Keratinocyte (primary cell): ENCODE measurements around the gene JAKMIP2. TPM values are rescaled to one million over a fixed set of nuclear protein-coding genes. Genes with fewer than 3 reads are reported as not detected.

Experiments used
- DNase-seq: peaks from one replicate; pipeline ENCODE4 v3.0.0-alpha.2; 2011; ENCODE audit warnings: low read depth, missing footprints, low spot score
- FAIRE-seq: peaks from 2 replicates; lab custom pipeline; 2011; peaks lifted over from hg19 to GRCh38; lab: Jason Lieb, UNC
- H2AFZ ChIP-seq: 2 replicates; pipeline ENCODE4 v1.6.0; 2012; ENCODE audit warnings: low read length, control low read depth, inconsistent platforms; ENCODE audit not compliant: control insufficient read depth
- H3K27ac ChIP-seq: 2 replicates; pipeline ENCODE4 v1.5.1; 2011; ENCODE audit warnings: low read length; ENCODE audit not compliant: control insufficient read depth, insufficient read depth
- H3K27me3 ChIP-seq: 3 replicates; pipeline ENCODE4 v1.6.0; 2011; ENCODE audit warnings: low read length; ENCODE audit not compliant: control insufficient read depth, insufficient read depth; ENCODE audit errors: extremely low read depth
- H3K36me3 ChIP-seq, 2 experiments: 2 replicates in 1 of 2; 3 replicates in 1 of 2; pipeline ENCODE4 v1.5.1; 2011; ENCODE audit warnings: low read length in 2 of 2, mild to moderate bottlenecking in 1 of 2; ENCODE audit not compliant: control insufficient read depth in 2 of 2, insufficient read depth in 2 of 2; ENCODE audit errors: extremely low read depth in 1 of 2
- H3K4me1 ChIP-seq: 3 replicates; pipeline ENCODE4 v1.5.1; 2011; ENCODE audit warnings: low read length; ENCODE audit not compliant: control insufficient read depth, insufficient read depth; ENCODE audit errors: extremely low read depth
- H3K4me2 ChIP-seq: 3 replicates; pipeline ENCODE4 v1.6.0; 2011; ENCODE audit warnings: low read depth, low read length; ENCODE audit not compliant: control insufficient read depth, insufficient read depth; ENCODE audit errors: extremely low read depth
- H3K4me3 ChIP-seq, 3 experiments: fragments of 200-600 bp in 1 of 3; sonication (generic) in 1 of 3; 2 replicates in 2 of 3; 3 replicates in 1 of 3; pipeline ENCODE4 v1.5.1; 2011 to 2016; ENCODE audit warnings: low read length in 3 of 3, mild to moderate bottlenecking in 3 of 3, control low read depth in 2 of 3, inconsistent platforms in 1 of 3, low read depth in 1 of 3, mixed read lengths in 1 of 3, mixed run types in 1 of 3, moderate library complexity in 1 of 3; ENCODE audit not compliant: control insufficient read depth in 2 of 3, insufficient read depth in 2 of 3; ENCODE audit errors: extremely low read depth in 1 of 3
- H3K79me2 ChIP-seq: 2 replicates; pipeline ENCODE4 v1.6.0; 2012; ENCODE audit warnings: low read length; ENCODE audit not compliant: control insufficient read depth, insufficient read depth
- H3K9ac ChIP-seq: 3 replicates; pipeline ENCODE4 v1.6.0; 2011; ENCODE audit warnings: low read length; ENCODE audit not compliant: control insufficient read depth, insufficient read depth; ENCODE audit errors: extremely low read depth
- H3K9me1 ChIP-seq: 3 replicates; pipeline ENCODE4 v1.6.0; 2011; ENCODE audit warnings: low read length; ENCODE audit not compliant: control insufficient read depth, insufficient read depth; ENCODE audit errors: extremely low read depth
- H3K9me3 ChIP-seq: 2 replicates; pipeline ENCODE4 v1.5.1; 2012; ENCODE audit warnings: low read depth, low read length; ENCODE audit not compliant: control insufficient read depth
- H4K20me1 ChIP-seq: 3 replicates; pipeline ENCODE4 v1.6.0; 2011; ENCODE audit warnings: low read length; ENCODE audit not compliant: control insufficient read depth, insufficient read depth; ENCODE audit errors: extremely low read depth
- CTCF ChIP-seq, 3 experiments: IDR thresholded peaks in 1 of 3; conservative IDR thresholded peaks in 1 of 3; optimal IDR thresholded peaks in 1 of 3; 2 replicates in 2 of 3; 3 replicates in 1 of 3; pipeline versions ENCODE3 to v1.5.1; 2011; ENCODE audit warnings: low read length in 3 of 3, mild to moderate bottlenecking in 3 of 3, moderate library complexity in 2 of 3, control low read depth in 1 of 3, inconsistent platforms in 1 of 3; ENCODE audit not compliant: insufficient read depth in 2 of 3; ENCODE audit errors: extremely low read depth in 1 of 3
- EZH2 ChIP-seq: IDR thresholded peaks from one replicate; pipeline ENCODE4 v1.6.1; 2012; ENCODE audit warnings: inconsistent platforms, mild to moderate bottlenecking, low read length, moderate library complexity
- dilution Hi-C: fragments of 300-500 bp; cut with MboI; formaldehyde crosslinking; loops from one replicate; pipeline ENCODE4 v1.7.0; 2020; ENCODE audit warnings: low sequenced_read_pairs; ENCODE audit not compliant: extremely low pct_ligation_motif_present
- polyA plus RNA-seq, 5 experiments: library from polyadenylated mRNA; depleted of rRNA in 3 of 5; stranded (reverse) in 3 of 5; stranded (forward) in 1 of 5; unstranded in 1 of 5; fragments of >200 nt; gene quantifications; 1 replicate in 1 of 5; 2 replicates in 3 of 5; 3 replicates in 1 of 5; pipeline versions ENCODE4 v1.2.1 to v1.2.3, GENCODE V29; 2011 to 2012; ENCODE audit warnings: missing spikeins in 2 of 5, low read depth in 1 of 5, low replicate concordance in 1 of 5

Gene JAKMIP2
- polyA plus RNA-seq, 1 donor (not counting 4 experiments of a cell fraction or from before 2014, with no cell fraction given) = not detected

- Histone ChIP-seq H3K4me2 (no peak overlapping the region), H3K27me3 (no peaks in the 10 kb centered on the region), H3K27ac (no peak overlapping the region), H3K9ac (no peak overlapping the region), H3K9me3 (no peaks in the 10 kb centered on the region), H3K9me1 (no peaks in the 10 kb centered on the region), H3K36me3 (no peaks in the 10 kb centered on the region), H4K20me1 (no peaks in the 10 kb centered on the region), H3K4me1 (peaks cover 6% of the 10 kb centered on the region), H3K4me3 (no peak overlapping the region), H2AFZ (no peak overlapping the region), H3K79me2 (no peaks in the 10 kb centered on the region)
- dilution Hi-C loops = no loop called here
- no peak for TF ChIP-seq CTCF (optimal IDR thresholded peaks at IDR 0.05 in 1 of 3, IDR thresholded peaks at IDR 0.05 in 1 of 3, conservative IDR thresholded peaks at IDR 0.05 in 1 of 3; ENCODE audit: extremely low read depth in 1 of 3, insufficient read depth in 2 of 3, low read length in 3 of 3)
- no peak for TF ChIP-seq EZH2
- FAIRE-seq (no peak), DNase-seq (no peak)
Observed at GRCh38 chr5:147552897-147553296, 229.6 kb downstream of the JAKMIP2 start.

- H3K27ac ChIP-seq = no peak overlapping the region
- H3K4me3 ChIP-seq = no peak overlapping the region
- H3K79me2 ChIP-seq = no peaks in the 10 kb centered on the region
- no peaks in the 10 kb centered on the region for H4K20me1 ChIP-seq
- no peaks in the 10 kb centered on the region for H3K36me3 ChIP-seq
- no peaks in the 10 kb centered on the region for H3K9me3 ChIP-seq
- FAIRE-seq (no peak), DNase-seq (no peak)
- H2AFZ ChIP-seq = no peak overlapping the region
- H3K27me3 ChIP-seq = no peaks in the 10 kb centered on the region
- H3K9ac ChIP-seq = no peak overlapping the region
- peaks cover 6% of the 10 kb centered on the region for H3K4me1 ChIP-seq
- TF ChIP-seq CTCF (optimal IDR thresholded peaks at IDR 0.05 in 1 of 3, IDR thresholded peaks at IDR 0.05 in 1 of 3, conservative IDR thresholded peaks at IDR 0.05 in 1 of 3; ENCODE audit: extremely low read depth in 1 of 3, insufficient read depth in 2 of 3, low read length in 3 of 3) = no peak
- no peak for TF ChIP-seq EZH2
- no peak overlapping the region for H3K4me2 ChIP-seq
- no peaks in the 10 kb centered on the region for H3K9me1 ChIP-seq
- dilution Hi-C loops = no loop called here
Observed at GRCh38 chr5:147551677-147552076, 230.9 kb downstream of the JAKMIP2 start.
